ENCODE results near the gene GAGE1.
"Not testable (repeated sequence)": the region's sequence is repeated elsewhere in the genome, so short reads cannot be mapped to it uniquely, and the experiment has no call there.

GAGE1 gene, protein sequence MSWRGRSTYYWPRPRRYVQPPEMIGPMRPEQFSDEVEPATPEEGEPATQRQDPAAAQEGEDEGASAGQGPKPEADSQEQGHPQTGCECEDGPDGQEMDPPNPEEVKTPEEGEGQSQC

DNA sequence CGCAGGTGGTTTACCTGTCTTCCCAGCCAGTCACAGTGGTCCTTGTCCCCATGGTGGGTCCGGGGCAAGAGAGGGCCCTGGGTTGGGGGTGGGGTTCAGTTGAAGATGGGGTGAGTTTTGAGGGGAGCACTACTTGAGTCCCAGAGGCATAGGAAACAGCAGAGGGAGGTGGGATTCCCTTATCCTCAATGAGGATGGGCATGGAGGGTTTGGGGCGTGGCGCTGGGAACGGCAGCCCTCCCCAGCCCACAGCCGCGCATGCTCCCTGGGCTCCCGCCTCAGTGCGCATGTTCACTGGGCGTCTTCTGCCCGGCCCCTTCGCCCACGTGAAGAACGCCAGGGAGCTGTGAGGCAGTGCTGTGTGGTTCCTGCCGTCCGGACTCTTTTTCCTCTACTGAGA lies at the start of gene GAGE1:
Gene GAGE1 (plus strand): TSS at position 301 of the 400 bp plus-strand sequence. CDS start 1,155 bp downstream, outside the sequence.
- DNase-seq (ENCODE audit: low spot score); FAIRE-seq: not testable (repeated sequence)

DNA sequence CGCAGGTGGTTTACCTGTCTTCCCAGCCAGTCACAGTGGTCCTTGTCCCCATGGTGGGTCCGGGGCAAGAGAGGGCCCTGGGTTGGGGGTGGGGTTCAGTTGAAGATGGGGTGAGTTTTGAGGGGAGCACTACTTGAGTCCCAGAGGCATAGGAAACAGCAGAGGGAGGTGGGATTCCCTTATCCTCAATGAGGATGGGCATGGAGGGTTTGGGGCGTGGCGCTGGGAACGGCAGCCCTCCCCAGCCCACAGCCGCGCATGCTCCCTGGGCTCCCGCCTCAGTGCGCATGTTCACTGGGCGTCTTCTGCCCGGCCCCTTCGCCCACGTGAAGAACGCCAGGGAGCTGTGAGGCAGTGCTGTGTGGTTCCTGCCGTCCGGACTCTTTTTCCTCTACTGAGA lies 47.8 kb upstream of the GAGE1 start, which contains the start of gene GAGE12E:
Gene GAGE12E (plus strand): TSS at position 301 of the 400 bp plus-strand sequence. CDS start 1,155 bp downstream, outside the sequence.
- not testable (repeated sequence) for DNase-seq (ENCODE audit: low spot score); FAIRE-seq

- DNase-seq (ENCODE audit: low spot score); FAIRE-seq: not testable (repeated sequence)
These were observed 38.3 kb upstream of the GAGE1 start, which contains the start of gene GAGE12F for GRCh38 chrX:49560542-49560941. Gene GAGE12F, plus strand, starts transcription at chrX:49560842. Its CDS starts 1,155 bp downstream, at chrX:49561997.

DNA sequence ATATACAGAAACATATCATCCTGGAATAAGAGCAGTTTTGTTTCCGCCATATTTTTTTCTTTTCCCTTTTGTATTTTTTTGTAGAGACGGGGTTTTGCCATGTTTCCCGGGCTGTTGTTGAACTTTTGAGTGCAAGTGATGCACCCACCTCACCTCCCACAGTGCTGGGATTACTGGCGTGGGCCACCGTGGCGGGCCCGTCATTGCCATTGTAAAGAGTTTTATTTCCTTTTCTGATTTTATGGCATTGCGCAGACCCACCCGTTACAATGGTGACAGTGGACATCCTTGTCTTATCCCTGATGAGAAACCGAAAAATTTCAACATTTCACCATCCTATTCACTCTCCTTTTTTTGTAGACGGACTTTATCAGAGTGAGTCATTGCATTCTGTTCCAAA lies 30.1 kb upstream of the GAGE1 start:
- FAIRE-seq; DNase-seq (ENCODE audit: low spot score): not testable (repeated sequence)

DNA sequence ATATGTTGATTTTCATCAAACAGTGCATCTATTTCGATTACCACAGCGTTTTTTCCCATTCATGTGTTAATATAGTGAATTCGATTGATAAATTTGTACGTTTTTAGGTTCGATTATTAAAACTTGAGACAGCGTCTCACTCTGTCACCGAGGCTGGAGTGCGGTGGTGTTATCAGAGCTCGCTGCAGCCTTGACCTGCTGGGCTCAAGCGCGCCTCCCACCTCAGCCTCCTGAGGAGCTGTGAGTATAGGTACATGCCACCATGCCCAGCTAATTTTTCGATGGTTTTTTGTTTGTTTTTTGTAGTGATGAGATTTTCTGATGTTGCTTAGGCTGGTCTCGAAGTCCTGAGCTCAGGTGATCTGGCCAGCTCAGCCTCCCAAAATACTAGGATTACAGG lies 29.7 kb upstream of the GAGE1 start:
- DNase-seq (ENCODE audit: low spot score); FAIRE-seq: not testable (repeated sequence)

DNA sequence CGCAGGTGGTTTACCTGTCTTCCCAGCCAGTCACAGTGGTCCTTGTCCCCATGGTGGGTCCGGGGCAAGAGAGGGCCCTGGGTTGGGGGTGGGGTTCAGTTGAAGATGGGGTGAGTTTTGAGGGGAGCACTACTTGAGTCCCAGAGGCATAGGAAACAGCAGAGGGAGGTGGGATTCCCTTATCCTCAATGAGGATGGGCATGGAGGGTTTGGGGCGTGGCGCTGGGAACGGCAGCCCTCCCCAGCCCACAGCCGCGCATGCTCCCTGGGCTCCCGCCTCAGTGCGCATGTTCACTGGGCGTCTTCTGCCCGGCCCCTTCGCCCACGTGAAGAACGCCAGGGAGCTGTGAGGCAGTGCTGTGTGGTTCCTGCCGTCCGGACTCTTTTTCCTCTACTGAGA lies 28.7 kb upstream of the GAGE1 start, which contains the start of gene GAGE12G:
Gene GAGE12G (plus strand): TSS at position 301 of the 400 bp plus-strand sequence. CDS start 1,155 bp downstream, outside the sequence.
- FAIRE-seq; DNase-seq (ENCODE audit: low spot score): not testable (repeated sequence)

DNA sequence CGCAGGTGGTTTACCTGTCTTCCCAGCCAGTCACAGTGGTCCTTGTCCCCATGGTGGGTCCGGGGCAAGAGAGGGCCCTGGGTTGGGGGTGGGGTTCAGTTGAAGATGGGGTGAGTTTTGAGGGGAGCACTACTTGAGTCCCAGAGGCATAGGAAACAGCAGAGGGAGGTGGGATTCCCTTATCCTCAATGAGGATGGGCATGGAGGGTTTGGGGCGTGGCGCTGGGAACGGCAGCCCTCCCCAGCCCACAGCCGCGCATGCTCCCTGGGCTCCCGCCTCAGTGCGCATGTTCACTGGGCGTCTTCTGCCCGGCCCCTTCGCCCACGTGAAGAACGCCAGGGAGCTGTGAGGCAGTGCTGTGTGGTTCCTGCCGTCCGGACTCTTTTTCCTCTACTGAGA lies 19.2 kb upstream of the GAGE1 start, which contains the start of gene GAGE12H:
Gene GAGE12H (plus strand): TSS at position 301 of the 400 bp plus-strand sequence. CDS start 1,155 bp downstream, outside the sequence.
- not testable (repeated sequence) for DNase-seq (ENCODE audit: low spot score); FAIRE-seq

GRCh38 chrX:49589196-49589595 lies 9.6 kb upstream of the GAGE1 start, which contains the start of gene GAGE2A:
Gene GAGE2A, plus strand, starts transcription at chrX:49589496. Its CDS starts 1,155 bp downstream, at chrX:49590651.
- FAIRE-seq; DNase-seq (ENCODE audit: low spot score): not testable (repeated sequence)

DNA sequence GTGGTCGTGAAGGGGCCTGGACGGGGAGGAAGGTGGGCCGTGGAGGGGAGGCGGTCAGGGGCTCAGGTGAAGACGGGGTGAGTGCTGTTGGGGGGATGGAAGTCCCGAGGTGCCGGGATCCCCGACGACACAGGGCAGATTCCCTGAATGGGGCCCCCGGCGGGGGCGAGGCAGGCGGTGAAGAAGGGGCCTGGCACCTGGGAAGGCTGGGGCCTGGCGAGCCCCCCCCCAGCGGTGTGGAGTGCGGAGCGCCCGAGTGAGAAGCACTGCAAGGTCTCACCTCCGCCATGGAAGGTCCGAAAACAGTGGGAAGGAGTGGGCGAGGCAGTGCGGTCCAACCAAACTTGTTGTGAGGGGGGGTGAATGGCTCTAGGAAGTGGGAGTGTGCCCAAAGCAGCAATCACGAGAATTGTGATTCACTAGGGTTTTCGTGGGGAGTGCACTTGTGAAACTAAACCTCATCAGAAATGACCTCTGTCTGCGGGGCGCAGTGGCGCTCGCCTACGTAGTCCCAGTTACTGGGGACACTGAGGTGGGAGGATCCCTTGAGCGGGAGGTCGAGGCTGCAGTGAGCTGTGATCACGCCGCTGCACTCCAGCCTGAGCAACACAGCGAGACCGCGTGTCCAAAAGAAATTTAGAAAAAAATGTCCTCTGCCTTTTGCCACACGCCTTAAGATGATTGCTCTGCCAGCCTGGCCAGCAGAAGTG lies 8.9 kb upstream of the GAGE1 start:
- not testable (repeated sequence) for DNase-seq (ENCODE audit: low spot score); FAIRE-seq

- not testable (repeated sequence) for FAIRE-seq; DNase-seq (ENCODE audit: low spot score)
These were observed 8.3 kb upstream of the GAGE1 start for GRCh38 chrX:49590488-49590887.

- FAIRE-seq: no peak
These were observed 12.0 kb downstream of the GAGE1 start for GRCh38 chrX:49610718-49611310.

DNA sequence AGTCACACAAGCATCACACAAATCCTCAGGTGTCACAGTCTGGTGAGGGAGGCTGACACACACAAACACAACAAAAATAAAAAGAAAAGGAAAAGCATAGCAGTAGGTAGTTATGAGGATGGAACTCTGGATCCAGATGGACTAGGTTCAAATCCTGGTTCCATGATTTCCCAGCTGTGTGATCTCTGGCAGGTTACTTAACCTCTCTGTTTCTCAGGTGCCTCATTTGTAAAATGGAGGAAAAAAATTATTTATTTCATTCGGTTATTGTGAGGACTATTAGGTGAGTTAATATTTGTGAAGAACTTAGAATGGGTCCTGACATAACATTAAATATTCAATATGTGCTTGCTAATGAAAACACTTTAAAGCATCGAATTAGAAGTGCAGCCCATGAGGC lies 19.8 kb downstream of the GAGE1 start:
- DNase-seq (ENCODE audit: low spot score) (no peak), FAIRE-seq (no peak)

More at GRCh38 chrX:49610718-49611310, 12.0 kb downstream of the GAGE1 start:
- DNase-seq (ENCODE audit: low spot score): no peak

DNA sequence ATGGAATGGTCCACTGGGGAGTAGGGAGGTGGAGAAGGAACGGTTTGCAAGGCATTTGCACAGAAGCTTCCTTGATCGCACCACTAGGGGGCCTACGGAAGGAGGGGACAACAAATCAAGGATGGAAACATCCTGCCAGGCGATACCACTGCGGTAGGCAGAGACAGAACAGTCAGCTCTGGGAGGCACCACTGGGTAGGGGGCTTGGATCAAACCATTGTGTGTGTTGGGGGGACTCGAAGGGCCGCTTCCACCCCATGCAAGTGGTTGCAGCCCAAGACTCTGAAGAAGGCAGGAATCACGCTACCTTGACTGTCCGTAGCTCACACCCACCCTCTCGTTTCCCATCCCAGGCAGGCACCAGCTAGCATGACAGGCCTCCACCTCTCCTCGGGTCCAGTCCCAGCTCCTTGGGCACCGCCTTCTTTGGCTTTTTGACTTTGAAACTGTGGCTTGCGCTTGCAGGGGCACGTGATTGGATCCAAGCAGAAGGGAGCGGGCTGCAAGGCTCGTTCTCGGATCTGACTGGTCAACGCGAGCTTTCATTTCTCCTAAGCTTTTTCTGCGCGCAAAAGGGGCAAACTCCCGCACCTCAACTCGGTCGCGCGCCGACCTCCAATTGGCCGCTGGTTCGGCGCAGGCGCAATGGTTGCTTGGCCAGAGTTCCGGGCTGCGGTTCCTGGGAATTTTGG lies 28.4 kb downstream of the GAGE1 start:
- DNase-seq (ENCODE audit: low spot score): no peak

GRCh38 chrX:49644991-49645637 lies 46.3 kb downstream of the GAGE1 start:
- DNase-seq (ENCODE audit: low spot score) (no peak), FAIRE-seq (no peak)

More for the DNA sequence above, 28.4 kb downstream of the GAGE1 start:
- FAIRE-seq: no peak

GRCh38 chrX:49656533-49656932 lies 57.7 kb downstream of the GAGE1 start:
- no peak for FAIRE-seq
- DNase-seq (ENCODE audit: low spot score): no peak

Measured in RCC 7860 (cell line).